H1 (cell line): Measurements from ENCODE around the gene DDX56. TPM values are rescaled to one million over a fixed set of nuclear protein-coding genes. Genes with fewer than 3 reads are reported as not detected.
A peak's percentile ranks its signal among the peaks of the same experiment; 100 is the strongest.

ENCODE experiments used
- CTCF ChIA-PET: fragments of 300-600 bp; sonication (Branson Sonifier 250); formaldehyde crosslinking; loops from one replicate; lab custom pipeline; 2021; ENCODE audit not compliant: partially characterized antibody; lab: Charles Lee
- POLR2A ChIA-PET: fragments of 300-600 bp; sonication (Branson Sonifier 250); formaldehyde crosslinking; loops from one replicate; lab custom pipeline; 2021; ENCODE audit warnings: inconsistent platforms; ENCODE audit not compliant: partially characterized antibody; lab: Charles Lee
- DNase-seq, 2 experiments: peaks; one replicate each; pipeline versions ENCODE4 v3.0.0 to v3.0.0-alpha.2; 2010 to 2022; ENCODE audit warnings: low spot score in 2 of 2, low read depth in 1 of 2, mixed read lengths in 1 of 2
- FAIRE-seq: peaks from 2 replicates; lab custom pipeline; 2011; peaks lifted over from hg19 to GRCh38; lab: Jason Lieb, UNC
- H2AFZ ChIP-seq: 2 replicates; pipeline ENCODE4 v1.8.1; 2012; ENCODE audit warnings: low read length, inconsistent platforms
- H2AK5ac ChIP-seq: 2 replicates; pipeline ENCODE4 v1.6.1; 2013; ENCODE audit warnings: low read depth, low read length
- H2BK120ac ChIP-seq: replicated peaks from 2 replicates; pipeline ENCODE3; 2013; ENCODE audit warnings: low read depth, low read length, inconsistent platforms
- H2BK12ac ChIP-seq: 2 replicates; pipeline ENCODE4 v1.6.1; 2013; ENCODE audit warnings: low read depth, low read length
- H2BK15ac ChIP-seq: 2 replicates; pipeline ENCODE4 v1.6.1; 2013; ENCODE audit warnings: low read length
- H2BK20ac ChIP-seq: 2 replicates; pipeline ENCODE4 v1.6.1; 2013; ENCODE audit warnings: low read length
- H2BK5ac ChIP-seq: 2 replicates; pipeline ENCODE4 v1.6.1; 2013; ENCODE audit warnings: low read depth, low read length
- H3K14ac ChIP-seq: 2 replicates; pipeline ENCODE4 v1.6.1; 2013; ENCODE audit warnings: inconsistent platforms; ENCODE audit not compliant: insufficient read length
- H3K18ac ChIP-seq: 2 replicates; pipeline ENCODE4 v1.6.1; 2013; ENCODE audit warnings: low read length; ENCODE audit errors: extremely low read depth
- H3K23ac ChIP-seq: 2 replicates; pipeline ENCODE4 v1.6.1; 2013; ENCODE audit warnings: inconsistent platforms; ENCODE audit not compliant: insufficient read length
- H3K23me2 ChIP-seq: 2 replicates; pipeline ENCODE4 v1.6.1; 2013; ENCODE audit warnings: low read depth, low read length
- H3K27ac ChIP-seq: 2 replicates; pipeline ENCODE4 v1.6.1; 2011; ENCODE audit warnings: low read depth, low read length, inconsistent platforms
- H3K27me3 ChIP-seq, 4 experiments: replicated peaks in 1 of 4; 1 replicate in 1 of 4; 2 replicates in 3 of 4; pipeline versions ENCODE4 v1.6.1 to v1.8.1; 2011 to 2013; ENCODE audit warnings: low read length in 3 of 4, mild to moderate bottlenecking in 3 of 4, inconsistent platforms in 2 of 4, mixed read lengths in 2 of 4, moderate library complexity in 1 of 4; ENCODE audit not compliant: control insufficient read depth in 3 of 4, insufficient read depth in 3 of 4; ENCODE audit errors: extremely low read depth in 1 of 4
- H3K36me3 ChIP-seq, 4 experiments: 2 replicates each; pipeline versions ENCODE4 v1.6.1 to v1.8.1; 2011 to 2013; ENCODE audit warnings: mild to moderate bottlenecking in 4 of 4, low read length in 3 of 4, moderate library complexity in 2 of 4, control low read depth in 1 of 4, inconsistent platforms in 1 of 4; ENCODE audit not compliant: insufficient read depth in 4 of 4, control insufficient read depth in 2 of 4
- H3K4ac ChIP-seq: replicated peaks from 2 replicates; pipeline ENCODE3; 2013; ENCODE audit warnings: low read length, low read depth, mixed read lengths, inconsistent platforms; ENCODE audit not compliant: insufficient read length
- H3K4me1 ChIP-seq, 4 experiments: replicated peaks in 1 of 4; 1 replicate in 1 of 4; 2 replicates in 3 of 4; pipeline versions ENCODE4 v1.6.1 to v1.8.1; 2011 to 2013; ENCODE audit warnings: low read length in 3 of 4, inconsistent platforms in 2 of 4, mixed read lengths in 1 of 4; ENCODE audit not compliant: insufficient read depth in 4 of 4, control insufficient read depth in 3 of 4
- H3K4me2 ChIP-seq, 2 experiments: 2 replicates each; pipeline versions ENCODE4 v1.6.1 to v1.8.1; 2011 to 2013; ENCODE audit warnings: low read depth in 2 of 2, low read length in 2 of 2, control low read depth in 1 of 2, inconsistent platforms in 1 of 2, mild to moderate bottlenecking in 1 of 2; ENCODE audit not compliant: insufficient read depth in 1 of 2
- H3K4me3 ChIP-seq, 4 experiments: fragments of 200-600, 300-600 bp in 1 of 4; sonication (generic), shearing (Covaris generic), sonication (Bioruptor Twin) in 1 of 4; 2 replicates each; pipeline versions ENCODE4 v1.5.1 to v1.8.1; 2011 to 2016; ENCODE audit warnings: low read length in 4 of 4, low read depth in 3 of 4, control low read depth in 2 of 4, inconsistent platforms in 2 of 4, mild to moderate bottlenecking in 2 of 4, mixed read lengths in 1 of 4, moderate library complexity in 1 of 4; ENCODE audit not compliant: insufficient read depth in 2 of 4; ENCODE audit errors: extremely low read depth in 1 of 4
- H3K56ac ChIP-seq: replicated peaks from 2 replicates; pipeline ENCODE3; 2013; ENCODE audit warnings: low read depth, mild to moderate bottlenecking, mixed read lengths, low read length, inconsistent platforms; ENCODE audit not compliant: insufficient read length
- H3K79me1 ChIP-seq: 2 replicates; pipeline ENCODE4 v1.6.1; 2013; ENCODE audit warnings: low read depth, low read length, control low read depth
- H3K79me2 ChIP-seq, 2 experiments: 2 replicates each; pipeline versions ENCODE4 v1.6.1 to v1.8.1; 2012 to 2013; ENCODE audit warnings: low read length in 2 of 2, mild to moderate bottlenecking in 2 of 2, inconsistent platforms in 1 of 2; ENCODE audit not compliant: insufficient read depth in 2 of 2, control insufficient read depth in 1 of 2
- H3K9ac ChIP-seq, 4 experiments: replicated peaks in 1 of 4; 1 replicate in 1 of 4; 2 replicates in 3 of 4; pipeline versions ENCODE4 v1.6.1 to v1.8.1; 2011 to 2013; ENCODE audit warnings: low read depth in 3 of 4, low read length in 3 of 4, control low read depth in 2 of 4, mild to moderate bottlenecking in 2 of 4, moderate library complexity in 2 of 4, inconsistent platforms in 1 of 4; ENCODE audit errors: extremely low read depth in 1 of 4
- H3K9me3 ChIP-seq, 2 experiments: 2 replicates each; pipeline versions ENCODE4 v1.6.1 to v1.8.1; 2012 to 2013; ENCODE audit warnings: mild to moderate bottlenecking in 2 of 2, moderate library complexity in 2 of 2, control low read depth in 1 of 2, inconsistent platforms in 1 of 2, low read depth in 1 of 2, low read length in 1 of 2, mixed read lengths in 1 of 2; ENCODE audit not compliant: insufficient read depth in 2 of 2
- H4K20me1 ChIP-seq, 2 experiments: replicated peaks in 1 of 2; 2 replicates each; pipeline versions ENCODE3 to v1.8.1; 2011 to 2013; ENCODE audit warnings: inconsistent platforms in 2 of 2, low read length in 2 of 2, mild to moderate bottlenecking in 1 of 2; ENCODE audit not compliant: insufficient read depth in 2 of 2, control insufficient read depth in 1 of 2
- H4K5ac ChIP-seq: 2 replicates; pipeline ENCODE4 v1.6.1; 2013; ENCODE audit warnings: low read length, low read depth, mixed read lengths, inconsistent platforms; ENCODE audit not compliant: insufficient read length
- H4K8ac ChIP-seq: 2 replicates; pipeline ENCODE4 v1.8.0; 2013; ENCODE audit warnings: mild to moderate bottlenecking, moderate library complexity, low read length, inconsistent platforms; ENCODE audit not compliant: insufficient read depth; ENCODE audit errors: extremely low read depth
- H4K91ac ChIP-seq: replicated peaks from 2 replicates; pipeline ENCODE3; 2013; ENCODE audit warnings: low read length, mixed read lengths, inconsistent platforms; ENCODE audit not compliant: insufficient read length
- ATF3 ChIP-seq: IDR thresholded peaks from 2 replicates; pipeline ENCODE4 v1.6.1; 2011; ENCODE audit warnings: low read depth, mild to moderate bottlenecking, low read length; ENCODE audit not compliant: insufficient read depth
- E2F6 ChIP-seq: IDR thresholded peaks from 2 replicates; pipeline ENCODE4 v1.6.1; 2012; ENCODE audit warnings: inconsistent platforms
- GABPA ChIP-seq: IDR thresholded peaks from 2 replicates; pipeline ENCODE4 v1.6.1; 2011; ENCODE audit warnings: mild to moderate bottlenecking, low read length, moderate library complexity, borderline replicate concordance; ENCODE audit not compliant: insufficient read depth
- MAX ChIP-seq: IDR thresholded peaks from 2 replicates; pipeline ENCODE4 v1.6.1; 2012; ENCODE audit warnings: inconsistent platforms
- SAP30 ChIP-seq: fragments of 300-600 bp; sonication (generic); IDR thresholded peaks from 2 replicates; pipeline ENCODE4 v1.7.1; 2012; ENCODE audit warnings: low read length, moderate library complexity, mild to moderate bottlenecking, inconsistent platforms; ENCODE audit not compliant: insufficient read depth, insufficient replicate concordance
- SIN3A ChIP-seq, 2 experiments: IDR thresholded peaks in 1 of 2; conservative IDR thresholded peaks in 1 of 2; 2 replicates each; pipeline ENCODE4 v1.6.1; 2011 to 2012; ENCODE audit warnings: low read length in 2 of 2, improper control_type of control experiment in 1 of 2, low read depth in 1 of 2, mild to moderate bottlenecking in 1 of 2
- SIRT6 ChIP-seq: IDR thresholded peaks from one replicate; pipeline ENCODE4 v1.7.1; 2012; ENCODE audit warnings: low read length, inconsistent platforms
- SP2 ChIP-seq: IDR thresholded peaks from 2 replicates; pipeline ENCODE4 v1.6.1; 2012; ENCODE audit warnings: mild to moderate bottlenecking, low read length, inconsistent platforms
- TBP ChIP-seq: IDR thresholded peaks from 2 replicates; pipeline ENCODE4 v1.6.1; 2011; ENCODE audit warnings: low read depth, low read length, improper control_type of control experiment
- TCF12 ChIP-seq: IDR thresholded peaks from 2 replicates; pipeline ENCODE4 v1.6.1; 2011; ENCODE audit warnings: low read depth, mild to moderate bottlenecking, low read length
- WGBS, 2 experiments: shearing (Covaris generic) in 1 of 2; methylation state at CpG; one replicate each; pipeline versions ENCODE4 v1.1.6 to v1.1.7; 2013 to 2015; ENCODE audit warnings: low lambda C conversion rate in 2 of 2, mixed read lengths in 2 of 2, inconsistent platforms in 1 of 2, low coverage in 1 of 2, missing lambda C conversion rate in 1 of 2; ENCODE audit not compliant: insufficient replicate concordance in 2 of 2, insufficient coverage in 1 of 2, insufficient read length in 1 of 2; ENCODE audit errors: extremely low coverage in 1 of 2, missing lambda C conversion rate in 1 of 2; 5-methylcytosine and 5-hydroxymethylcytosine counted together
- polyA plus RNA-seq, 7 experiments: library from polyadenylated mRNA; depleted of rRNA in 3 of 7; stranded (reverse) in 5 of 7; unstranded in 2 of 7; fragments of >200 nt in 5 of 7; fragments of 200-250 nt in 2 of 7; gene quantifications; 1 replicate in 5 of 7; 2 replicates in 1 of 7; 4 replicates in 1 of 7; pipeline versions ENCODE4 v1.2.1 to v1.2.3, GENCODE V29; 2011 to 2013; ENCODE audit warnings: missing spikeins in 2 of 7, mixed read lengths in 2 of 7
- total RNA-seq: library from RNA; stranded (reverse); fragmentation: NEBNext Ultra II Directional; extraction: Animal tissue kit (Norgen Biotek cat#: 25700); gene quantifications from 2 replicates; pipeline ENCODE4 v1.2.1, GENCODE V29; 2021

DDX56 gene
- total and polyA plus RNA-seq, 2 of the 8 experiments (the other 6 are each of a cell fraction or from before 2014, with no cell fraction given): 56.9 to 81.6 TPM

GRCh38 chr7:44565097-44565794 is 8.5 kb downstream of the DDX56 start:
- Histone ChIP-seq H2BK12ac (no peak overlapping the region), H4K20me1 (peaks cover 2 to 31% of the 10 kb centered on the region in 2 experiments), H4K8ac (no peak overlapping the region), H3K23me2 (no peaks in the 10 kb centered on the region), H2AK5ac (no peak overlapping the region), H2BK20ac (no peak overlapping the region), H3K9ac (no peak overlapping the region), H3K14ac (no peak overlapping the region), H3K4me3 (no peak overlapping the region), H3K23ac (no peak overlapping the region), H3K79me2 (no peaks in the 10 kb centered on the region; a peak in 1 of 4 replicates), H3K4me1 (no peaks in the 10 kb centered on the region; a peak in 1 of 7 replicates), H2BK120ac (no peak overlapping the region), H3K4ac (no peak overlapping the region), H3K79me1 (no peaks in the 10 kb centered on the region), H3K4me2 (no peak overlapping the region), H3K27me3 (no peaks in the 10 kb centered on the region; a peak in 1 of 7 replicates), H4K5ac (no peak overlapping the region), H4K91ac (no peak overlapping the region), H3K36me3 (peaks cover 31 to 50% (median 45%) of the 10 kb centered on the region in 4 experiments), H2BK5ac (no peak overlapping the region), H3K9me3 (no peaks in the 10 kb centered on the region), H3K18ac (no peak overlapping the region), H3K56ac (no peak overlapping the region), H2BK15ac (no peak overlapping the region), H2AFZ (no peak overlapping the region), H3K27ac (no peak overlapping the region)
- FAIRE-seq (no peak), DNase-seq (peak; percentile 36 to 88)
- ChIA-PET CTCF (interaction anchor here (0.5 to 10.2 kb wide), 40 partner anchors 8 to 1827 kb away, joined by 3 to 98 read pairs (median 4); partner anchors contain the start of genes DDX56, NPC1L1 and NUDCD3), POLR2A (interaction anchor here (0.6 to 8.3 kb wide), 15 partner anchors 6 to 409 kb away, joined by 3 to 89 read pairs (median 4); partner anchors contain the start of genes DDX56, NUDCD3 and TMED4)
- 81% methylated on average over 12 of the region's 13 CpGs; no CpG with 5 or more reads in 1 of the 2 experiments for WGBS, 2 experiments
- TF ChIP-seq SIN3A (conservative IDR thresholded peaks at IDR 0.05 in 1 of 2, IDR thresholded peaks at IDR 0.05 in 1 of 2; ENCODE audit: low read depth in 1 of 2, low read length in 2 of 2) (peak in 1 of 2 experiments; percentile 52; a peak in 1 of 4 replicates), SIRT6 (no peak), MAX (peak; percentile 47; the same call in 1 of the 2 replicates), TCF12 (no peak), E2F6 (no peak), GABPA (peak; percentile 53; the same call in 1 of the 2 replicates), TBP (peak; percentile 41; the same call in 1 of the 2 replicates), ATF3 (0 out of 2 replicates have a peak, but pooled peaks have one; percentile 19), SAP30 (no peak), SP2 (no peak)
